Calu3 (cell line): ENCODE data around the gene ABCG1. TPM values are rescaled to one million over a fixed set of nuclear protein-coding genes. Genes with fewer than 3 reads are reported as not detected.

ENCODE experiments used
- BruUV-seq: library from RNA; stranded (reverse); fragments of 400-500 nt; replicated peaks from 2 replicates; lab custom pipeline; 2021; lab: Mats Ljungman, UMichigan
- CTCF ChIA-PET: fragments of 300-600 bp; sonication (Branson Sonifier 250); formaldehyde crosslinking; loops from one replicate; lab custom pipeline; 2022; ENCODE audit warnings: antibody characterized with exemption; lab: Charles Lee
- DNase-seq: peaks from one replicate; pipeline ENCODE4 v3.0.0; 2022
- H3K27ac Mint-ChIP-seq: one replicate; pipeline ENCODE4 v1.8.0; 2022; ENCODE audit warnings: mixed read lengths; ENCODE audit not compliant: unreplicated experiment
- H3K27me3 Mint-ChIP-seq: one replicate; pipeline ENCODE4 v1.8.0; 2022; ENCODE audit warnings: mixed read lengths; ENCODE audit not compliant: unreplicated experiment
- H3K36me3 Mint-ChIP-seq: one replicate; pipeline ENCODE4 v1.8.0; 2022; ENCODE audit warnings: mild to moderate bottlenecking, moderate library complexity, mixed read lengths; ENCODE audit not compliant: insufficient read depth, unreplicated experiment
- H3K4me1 Mint-ChIP-seq: one replicate; pipeline ENCODE4 v1.8.0; 2022; ENCODE audit warnings: mild to moderate bottlenecking, low read depth, mixed read lengths; ENCODE audit not compliant: unreplicated experiment
- H3K4me3 Mint-ChIP-seq: one replicate; pipeline ENCODE4 v1.8.0; 2022; ENCODE audit warnings: mild to moderate bottlenecking, low read depth, moderate library complexity, mixed read lengths; ENCODE audit not compliant: unreplicated experiment
- H3K9me3 Mint-ChIP-seq: one replicate; pipeline ENCODE4 v1.8.0; 2022; ENCODE audit warnings: low read depth, mixed read lengths; ENCODE audit not compliant: unreplicated experiment
- CTCF ChIP-seq: fragments of 200-600 bp; IDR thresholded peaks from one replicate; pipeline ENCODE4 v1.8.0; 2022; ENCODE audit warnings: antibody characterized with exemption; ENCODE audit not compliant: unreplicated experiment
- intact Hi-C: fragments of 100-400 bp; cut with micrococcal nuclease; formaldehyde crosslinking; loops from one replicate; pipeline ENCODE4 v1.10.0; 2022; ENCODE audit not compliant: unreplicated experiment
- total RNA-seq: library from RNA; stranded (reverse); gene quantifications from 2 replicates; pipeline ENCODE4 v1.2.3, GENCODE V29; 2022

The ABCG1 gene
- total RNA-seq, 1 experiment from 2014 or later: 0.19 TPM

- Mint-ChIP-seq H3K4me3 (no peak overlapping the region), H3K27me3 (peaks cover 33% of the 10 kb centered on the region), H3K36me3 (no peaks in the 10 kb centered on the region), H3K27ac (no peak overlapping the region), H3K4me1 (peaks cover 8% of the 10 kb centered on the region), H3K9me3 (no peaks in the 10 kb centered on the region)
- no peak for DNase-seq
- intact Hi-C loops: no loop called here
- CTCF ChIA-PET: no interaction called here
- BruUV-seq: no TSS peak
- TF ChIP-seq CTCF: no peak
Observed at GRCh38 chr21:42230178-42230577, 11.2 kb downstream of the ABCG1 start.

GRCh38 chr21:42230636-42231035 is 11.7 kb downstream of the ABCG1 start:
- TF ChIP-seq CTCF: no peak
- Mint-ChIP-seq H3K36me3 (no peaks in the 10 kb centered on the region), H3K4me1 (peaks cover 8% of the 10 kb centered on the region), H3K27ac (no peak overlapping the region), H3K27me3 (peaks cover 29% of the 10 kb centered on the region), H3K4me3 (no peak overlapping the region), H3K9me3 (no peaks in the 10 kb centered on the region)
- no peak for DNase-seq
- BruUV-seq: no TSS peak
- CTCF ChIA-PET: no interaction called here
- intact Hi-C loops: no loop called here

DNA sequence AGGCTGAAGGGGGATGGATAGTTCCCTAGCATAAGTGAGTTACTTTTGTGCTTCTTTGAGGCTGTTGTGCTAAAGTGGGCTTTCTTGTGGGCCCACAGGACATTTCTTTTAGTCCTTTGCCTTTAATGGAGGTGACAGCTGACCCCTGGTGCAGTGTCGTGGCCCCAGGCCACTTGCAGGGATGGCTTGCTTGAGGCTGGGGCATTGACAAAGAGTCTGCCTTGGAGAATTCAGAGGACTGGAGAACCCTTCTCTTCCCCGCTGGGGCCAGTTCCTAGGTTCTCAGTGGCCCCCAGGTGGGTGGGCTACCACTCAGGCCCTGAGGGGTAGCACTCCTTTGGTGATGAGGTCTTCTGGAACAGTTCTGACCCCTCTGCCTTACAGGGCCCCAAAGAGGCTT is 12.8 kb downstream of the ABCG1 start:
- H3K9me3 Mint-ChIP-seq: no peaks in the 10 kb centered on the region
- no peak for TF ChIP-seq CTCF
- peaks cover 8% of the 10 kb centered on the region for H3K4me1 Mint-ChIP-seq
- no peak for DNase-seq
- intact Hi-C loops: no loop called here
- no TSS peak for BruUV-seq
- H3K36me3 Mint-ChIP-seq: no peaks in the 10 kb centered on the region
- CTCF ChIA-PET: no interaction called here
- no peak overlapping the region for H3K27ac Mint-ChIP-seq
- H3K27me3 Mint-ChIP-seq: peaks cover 19% of the 10 kb centered on the region
- H3K4me3 Mint-ChIP-seq: no peak overlapping the region

- CTCF ChIA-PET: no interaction called here
- DNase-seq: no peak
- peaks cover 19% of the 10 kb centered on the region for H3K27me3 Mint-ChIP-seq
- H3K4me3 Mint-ChIP-seq: no peak overlapping the region
- TF ChIP-seq CTCF: no peak
- H3K4me1 Mint-ChIP-seq: peaks cover 8% of the 10 kb centered on the region
- intact Hi-C loops: no loop called here
- no TSS peak for BruUV-seq
- H3K9me3 Mint-ChIP-seq: no peaks in the 10 kb centered on the region
- H3K27ac Mint-ChIP-seq: no peak overlapping the region
- no peaks in the 10 kb centered on the region for H3K36me3 Mint-ChIP-seq
Observed at GRCh38 chr21:42232176-42232825, 13.4 kb downstream of the ABCG1 start.
